HG03378 (cell line): Measurements from ENCODE around the gene JAKMIP3.

ENCODE experiments used
- ATAC-seq: cut with Tn5 transposase; IDR thresholded peaks from one replicate; pipeline ENCODE4 v1.9.1; 2021; ENCODE audit warnings: mild to moderate bottlenecking, moderate library complexity; ENCODE audit not compliant: unreplicated experiment

JAKMIP3 gene

DNA sequence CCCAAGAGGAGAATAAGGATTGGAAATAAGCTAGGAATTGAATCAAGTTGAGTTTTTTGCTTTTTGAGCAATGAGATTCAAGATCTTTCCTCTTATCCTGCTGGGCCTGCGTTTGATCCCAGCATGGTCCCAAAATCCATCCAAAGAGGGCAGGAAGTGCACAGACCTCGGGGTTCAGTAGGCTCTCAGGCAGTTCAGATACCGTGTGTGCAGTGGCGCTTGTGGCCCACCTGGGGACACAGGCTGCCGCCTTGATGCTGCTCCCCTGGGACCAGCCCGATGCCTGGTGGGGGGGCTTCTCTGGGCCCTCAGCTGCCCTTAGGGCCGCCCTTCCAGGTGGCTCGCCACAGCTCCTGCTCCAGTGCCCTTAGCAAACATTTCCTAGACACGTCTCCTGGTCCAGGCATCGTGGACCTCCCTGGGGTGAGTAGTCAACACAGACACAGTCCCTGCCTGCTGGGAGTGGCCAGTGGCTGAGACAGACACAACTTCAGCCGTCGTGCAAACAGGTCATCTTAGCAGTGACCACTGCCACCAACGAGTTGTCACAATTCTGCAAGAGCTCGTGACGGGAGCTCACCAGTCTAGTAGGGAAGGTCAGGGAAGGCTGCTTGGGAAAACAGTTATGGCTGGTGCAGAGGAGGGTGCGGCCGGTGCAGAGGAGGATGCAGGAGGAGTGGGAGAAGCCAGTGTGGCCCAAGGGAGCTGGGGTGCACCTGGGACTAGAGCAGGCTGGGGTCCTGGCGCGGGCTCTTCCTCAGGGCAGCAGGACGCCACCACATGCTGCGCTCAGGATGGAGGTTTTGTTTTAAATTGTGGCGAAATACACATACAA, 21.7 kb upstream of the JAKMIP3 start:
- no peak for ATAC-seq

- no peak for ATAC-seq
Measured at GRCh38 chr10:132044803-132045202, 20.9 kb upstream of the JAKMIP3 start.

DNA sequence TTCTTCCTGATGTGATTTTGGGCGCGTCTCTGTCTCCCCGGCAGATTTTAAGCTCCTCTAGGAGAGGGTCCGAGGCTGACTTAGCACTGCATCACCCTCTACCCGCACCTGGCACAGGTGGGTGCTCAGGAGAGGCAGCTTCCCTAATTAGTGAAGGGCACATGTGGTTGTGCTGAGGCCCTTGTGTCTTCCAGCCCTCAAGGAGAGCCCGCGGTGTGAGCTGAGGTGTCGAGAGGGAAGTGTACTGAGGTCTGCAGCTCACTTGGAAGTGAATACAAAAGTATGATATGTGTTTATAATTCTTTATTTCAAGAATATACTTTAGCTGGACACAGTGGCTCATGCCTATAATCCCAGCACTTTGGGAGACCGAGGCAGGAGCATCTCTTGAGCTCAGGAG, 20.4 kb upstream of the JAKMIP3 start:
- ATAC-seq = no peak

- no peak for ATAC-seq
Measured at GRCh38 chr10:132047575-132048293, 18.0 kb upstream of the JAKMIP3 start.

DNA sequence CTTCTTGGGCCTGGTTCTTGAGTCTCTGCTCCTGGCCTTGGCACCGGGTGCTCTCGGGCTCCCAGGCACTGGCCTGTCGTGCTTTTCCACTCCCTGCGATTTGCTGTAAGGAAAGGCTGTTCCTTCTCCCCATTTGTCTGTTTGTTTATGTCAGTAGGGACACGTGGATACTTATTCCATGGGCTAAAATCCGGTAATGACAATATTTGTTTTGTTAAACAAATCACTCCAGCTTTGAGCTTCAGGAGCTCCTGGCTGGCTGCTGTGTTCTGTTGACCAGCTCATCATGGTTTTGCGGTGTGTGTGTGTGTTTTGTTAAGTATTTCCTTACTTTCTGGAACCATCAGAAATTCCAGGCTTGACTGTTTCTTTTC, 17.5 kb upstream of the JAKMIP3 start:
- ATAC-seq = no peak

DNA sequence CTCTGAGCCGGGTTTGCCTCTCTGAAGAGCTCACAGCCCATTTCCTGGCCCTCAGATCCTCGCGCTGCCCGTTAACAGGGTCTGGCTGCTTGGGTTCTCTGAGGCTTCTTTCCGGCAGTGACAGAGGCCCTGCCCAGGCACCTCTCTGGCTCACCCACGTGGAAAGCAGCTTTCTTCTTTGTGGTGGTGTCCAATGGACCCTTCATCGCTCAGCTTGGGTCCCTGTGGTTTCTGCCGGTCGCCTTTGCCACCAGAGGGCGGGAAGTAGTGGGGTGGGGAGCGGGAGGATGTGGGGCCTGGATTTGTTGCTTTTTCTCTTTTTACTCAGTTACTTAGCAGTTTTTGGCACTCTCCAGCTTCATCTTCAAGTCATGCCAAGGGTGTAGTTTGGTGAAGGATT, 15.6 kb upstream of the JAKMIP3 start:
- ATAC-seq = no peak

DNA sequence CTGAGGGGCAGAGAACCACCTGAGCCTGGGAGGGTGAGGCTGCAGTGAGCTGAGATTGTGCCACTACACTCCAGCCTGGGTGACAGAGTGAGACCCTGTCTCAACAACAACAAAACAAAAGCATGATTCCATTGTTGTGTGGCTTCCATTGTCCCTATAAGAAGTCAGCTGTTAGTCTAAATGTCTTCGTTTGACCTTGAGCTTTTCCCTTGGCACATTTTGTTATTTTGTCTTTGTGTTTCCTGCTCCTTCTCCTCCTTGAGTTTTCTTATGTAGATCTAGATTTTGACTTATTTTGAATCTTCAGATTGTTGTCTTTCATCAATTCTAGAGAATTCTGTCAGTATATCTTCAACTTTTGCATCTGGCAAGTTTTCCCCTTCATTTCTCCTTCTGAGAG, 13.6 kb upstream of the JAKMIP3 start:
- ATAC-seq = no peak

DNA sequence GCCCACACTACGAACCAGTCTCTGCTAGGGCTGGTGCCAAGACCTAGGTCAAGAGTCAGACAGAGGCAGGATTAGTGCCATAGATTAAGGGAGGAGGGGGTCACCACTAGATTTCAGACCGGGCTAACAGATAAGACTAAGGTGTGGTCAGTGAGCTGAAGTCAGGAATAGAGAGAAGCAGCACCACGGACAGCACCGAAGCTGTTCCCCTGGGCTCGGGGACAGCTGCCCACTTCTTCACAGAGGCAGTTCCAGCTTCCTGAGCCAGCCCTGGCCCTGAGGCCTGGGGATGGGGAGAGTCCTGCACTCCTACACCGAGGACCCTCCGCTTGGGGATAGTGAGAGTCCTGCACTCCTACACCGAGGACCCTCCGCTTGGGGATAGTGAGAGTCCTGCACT, 11.2 kb upstream of the JAKMIP3 start:
- no peak for ATAC-seq

DNA sequence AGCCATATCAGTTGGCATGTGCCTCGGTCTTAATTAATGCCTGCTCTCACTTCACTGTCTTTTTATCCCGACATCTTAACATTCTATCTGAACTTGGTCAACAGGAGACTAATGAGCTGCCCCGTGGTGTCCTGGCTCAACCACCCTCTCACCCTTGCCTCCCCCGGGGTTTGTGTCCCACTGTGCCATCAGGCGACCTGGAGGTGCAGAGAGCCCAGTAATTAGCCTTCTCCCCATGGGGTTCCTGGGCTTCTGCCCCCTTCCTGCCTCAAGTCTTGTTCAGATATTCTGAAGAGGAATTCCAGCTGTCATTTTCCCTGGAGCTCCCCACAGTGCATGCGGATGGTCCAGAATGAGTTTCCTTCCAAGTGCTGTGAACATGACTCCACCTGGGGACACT, 10.1 kb upstream of the JAKMIP3 start:
- no peak for ATAC-seq

DNA sequence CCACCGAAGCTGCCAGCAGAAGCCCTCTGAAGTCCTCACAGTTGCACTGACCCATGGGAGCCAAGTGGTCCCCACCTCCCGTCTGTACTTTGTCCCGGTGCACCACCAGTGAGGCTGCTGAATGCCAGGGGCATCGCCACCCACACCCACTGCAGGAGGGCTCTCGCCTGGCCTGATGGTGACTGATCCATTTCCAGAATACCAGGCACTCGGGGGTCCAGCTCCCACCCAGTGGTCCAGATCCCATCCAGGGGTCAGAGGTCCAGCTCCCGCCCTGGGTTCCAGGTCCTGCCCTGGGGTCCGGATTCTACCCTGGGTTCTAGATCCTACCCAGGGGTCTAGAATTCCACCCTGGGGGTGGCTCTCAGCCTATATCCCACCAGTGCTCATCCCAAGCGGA, 9.1 kb upstream of the JAKMIP3 start:
- no peak for ATAC-seq

GRCh38 chr10:132057191-132057681, 8.5 kb upstream of the JAKMIP3 start:
- no peak for ATAC-seq

DNA sequence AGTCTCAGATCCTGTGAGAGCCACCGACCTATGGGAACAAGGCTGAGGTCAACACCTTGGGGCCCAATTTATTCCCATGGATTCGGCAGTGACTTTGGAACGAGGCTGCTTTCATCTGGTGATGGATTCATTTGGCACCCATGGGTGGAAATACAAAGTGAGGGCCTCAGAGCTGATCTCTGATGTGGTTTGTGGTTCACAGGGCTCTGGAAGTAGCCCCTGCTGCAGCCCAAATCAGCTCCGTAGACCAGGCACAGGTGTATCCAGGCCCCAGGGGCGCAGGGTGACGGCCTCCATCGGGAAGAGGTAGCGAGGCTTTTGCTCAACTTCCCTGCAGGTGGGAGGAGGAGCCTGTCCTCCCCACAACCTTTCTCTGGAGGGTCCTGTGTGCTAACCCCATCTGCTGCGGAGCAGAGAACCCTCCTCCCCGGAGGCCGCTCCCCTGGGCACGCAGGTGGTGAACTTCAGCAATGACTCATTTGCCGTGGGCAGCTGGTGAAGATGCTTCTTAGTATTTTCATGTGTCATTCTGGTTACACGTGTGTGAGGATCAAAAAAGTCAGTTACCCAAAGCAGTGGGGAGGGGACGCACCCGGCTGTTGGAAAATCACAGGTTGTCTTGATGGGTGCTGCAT, 7.5 kb upstream of the JAKMIP3 start:
- ATAC-seq = no peak

DNA sequence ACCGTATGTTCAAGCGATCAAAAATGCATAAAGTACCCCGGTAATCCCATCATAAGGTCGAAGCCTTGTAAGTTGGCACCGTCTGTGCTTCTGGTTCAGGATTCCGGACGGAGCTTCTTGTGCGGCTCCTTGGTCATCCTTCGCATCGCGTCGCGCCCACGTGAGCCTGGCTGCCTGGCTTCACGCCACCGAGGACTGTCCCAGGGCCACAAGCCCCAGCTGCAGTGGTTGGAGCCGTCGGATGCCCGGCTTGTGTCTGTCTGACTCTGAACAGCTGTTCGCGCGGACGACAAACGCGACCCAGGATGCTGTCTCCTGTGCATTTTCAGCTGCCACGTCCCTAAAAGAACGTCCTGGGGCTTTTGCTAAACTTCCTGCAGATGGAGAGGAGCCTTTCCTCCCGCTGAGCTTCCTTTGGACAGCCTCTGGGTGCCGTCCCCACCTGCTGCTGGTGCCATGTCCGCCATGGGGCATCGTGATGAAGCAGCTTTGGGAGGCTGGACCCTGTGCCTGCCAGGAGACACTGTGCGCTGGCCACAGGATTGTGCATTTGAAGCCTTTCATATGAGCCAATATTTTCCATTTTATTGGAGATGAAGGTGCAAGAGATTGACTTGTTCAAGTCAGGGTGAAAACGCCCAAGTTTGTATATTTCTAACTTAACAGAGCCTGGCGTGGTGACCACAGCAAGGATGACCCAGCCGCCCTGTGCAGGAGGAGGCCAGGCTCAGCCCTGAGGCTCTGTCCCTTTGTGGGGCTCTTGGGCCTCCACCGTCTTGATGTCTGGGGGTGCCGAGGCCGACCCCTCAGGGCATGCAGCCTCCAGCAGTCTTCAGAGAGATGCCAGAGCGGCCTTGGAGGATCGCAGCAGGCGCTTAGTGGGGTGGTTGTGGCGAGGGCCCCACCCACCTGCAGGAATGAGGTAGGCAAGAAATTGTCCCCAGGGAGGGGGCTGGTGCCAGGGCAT, 6.7 kb upstream of the JAKMIP3 start:
- no peak for ATAC-seq

- no peak for ATAC-seq
Measured at GRCh38 chr10:132059760-132060508, 5.8 kb upstream of the JAKMIP3 start.

DNA sequence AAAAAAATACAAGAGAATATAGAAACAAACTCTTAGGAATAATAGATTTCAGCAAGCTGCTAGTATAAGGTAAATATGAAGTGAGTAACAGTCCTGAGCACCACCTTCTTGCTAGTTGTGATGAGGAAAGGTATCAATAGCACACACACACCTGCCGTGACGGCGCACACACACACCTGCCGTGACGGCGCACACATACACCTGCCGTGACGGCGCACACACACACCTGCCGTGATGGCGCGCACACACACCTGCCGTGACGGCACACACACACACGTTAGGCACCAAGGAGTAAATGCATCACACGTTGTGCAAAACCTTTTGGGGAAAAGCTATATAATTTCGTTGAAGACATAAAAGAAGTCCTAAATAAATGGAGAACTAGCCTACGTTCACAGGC, 4.7 kb upstream of the JAKMIP3 start:
- no peak for ATAC-seq

DNA sequence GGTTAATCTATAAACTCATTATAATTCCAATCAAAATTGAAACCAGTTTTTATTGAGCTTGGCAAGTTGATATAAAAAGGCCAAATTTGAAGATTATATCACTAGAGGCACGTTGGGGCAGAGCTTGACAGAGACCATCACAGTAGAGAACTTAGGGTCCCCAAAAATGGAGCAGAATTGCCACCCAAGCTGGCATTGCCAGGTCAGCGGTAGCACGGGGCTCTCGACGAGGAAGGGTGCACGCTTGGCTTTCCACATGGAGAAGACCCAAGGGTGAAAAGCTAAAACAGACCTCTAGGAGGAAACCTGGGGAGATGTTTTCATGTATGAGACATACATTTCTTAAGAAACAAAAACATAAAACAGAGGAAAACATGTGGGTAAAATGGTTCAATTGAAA, 4.3 kb upstream of the JAKMIP3 start:
- ATAC-seq = no peak

- no peak for ATAC-seq
Measured at GRCh38 chr10:132062116-132062515, 3.6 kb upstream of the JAKMIP3 start.

- no peak for ATAC-seq
Measured at GRCh38 chr10:132062641-132063390, 2.9 kb upstream of the JAKMIP3 start.

DNA sequence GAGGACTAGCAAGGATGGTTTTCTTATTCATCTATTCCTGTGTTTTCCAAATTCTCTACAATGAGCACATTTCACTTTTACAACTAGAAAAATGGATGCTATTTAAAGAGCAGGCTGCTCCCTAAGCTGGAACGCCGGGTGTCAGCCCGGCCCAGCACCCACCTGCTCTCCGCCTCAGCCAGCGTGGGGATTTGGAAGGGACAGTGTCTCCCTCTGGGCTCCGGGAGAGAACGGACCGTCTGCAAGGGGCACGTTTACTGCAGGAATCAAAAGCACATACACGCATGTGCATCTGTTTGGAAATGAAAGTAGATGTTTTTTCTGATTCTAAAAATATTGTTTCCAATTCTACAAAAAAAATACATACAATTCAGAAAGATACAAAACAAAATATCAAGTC, 2.3 kb upstream of the JAKMIP3 start:
- ATAC-seq = no peak
